ENCODE data around the gene TRIAP1. TPM values are rescaled to one million over a fixed set of nuclear protein-coding genes. Genes with fewer than 3 reads are reported as not detected.
"Not testable (repeated sequence)": the region's sequence is repeated elsewhere in the genome, so short reads cannot be mapped to it uniquely, and the experiment has no call there.

The TRIAP1 gene
- total RNA-seq, 2 experiments from 2014 or later, result 56.8 to 59.2 TPM

- not testable (repeated sequence) for H3K27me3 Mint-ChIP-seq (ENCODE audit: low read depth); H3K9me3 Mint-ChIP-seq; DNase-seq
- Mint-ChIP-seq H3K4me1 (ENCODE audit: low read depth) (peaks cover 45% of the 10 kb centered on the region), H3K4me3 (peak overlapping the region; percentile 95), H3K27ac (peak overlapping the region; percentile 95), H3K36me3 (ENCODE audit: low read depth) (peaks cover 30% of the 10 kb centered on the region)
- CTCF ChIA-PET, result interaction anchor here (1.3 to 2.2 kb wide), 2 partner anchors 11 to 12 kb away, joined by 5 read pairs; no protein-coding TSS in a partner anchor
- intact Hi-C loops (cut with micrococcal nuclease), result loop anchor here (1.0 to 2.0 kb wide), 3 partner anchors 9 to 50 kb away; partner anchors contain the start of genes COX6A1, DYNLL1 and SRSF9
These were observed 627 bp upstream of the TRIAP1 start for GRCh38 chr12:120446844-120447178.

GRCh38 chr12:120444676-120445075 lies 1.5 kb downstream of the TRIAP1 start:
- peak overlapping the region; percentile 95 for H3K4me3 Mint-ChIP-seq
- no peaks in the 10 kb centered on the region for H3K9me3 Mint-ChIP-seq
- CTCF ChIA-PET, result interaction anchor here (0.9 to 2.0 kb wide), 4 partner anchors 24 to 77 kb away, joined by 3 to 5 read pairs (median 4); partner anchors contain the start of gene SRSF9
- intact Hi-C loops (cut with micrococcal nuclease), result no loop called here
- peaks cover 38% of the 10 kb centered on the region for H3K36me3 Mint-ChIP-seq (ENCODE audit: low read depth)
- H3K27ac Mint-ChIP-seq, result peak overlapping the region; percentile 95
- no peak for DNase-seq
- H3K4me1 Mint-ChIP-seq (ENCODE audit: low read depth), result peaks cover 56% of the 10 kb centered on the region
- no peaks in the 10 kb centered on the region for H3K27me3 Mint-ChIP-seq (ENCODE audit: low read depth)

- Mint-ChIP-seq H3K4me3 (peak overlapping the region; percentile 42), H3K36me3 (ENCODE audit: low read depth) (peaks cover 27% of the 10 kb centered on the region), H3K9me3 (no peaks in the 10 kb centered on the region), H3K27ac (peak overlapping the region; percentile 75), H3K27me3 (ENCODE audit: low read depth) (no peaks in the 10 kb centered on the region), H3K4me1 (ENCODE audit: low read depth) (peaks cover 34% of the 10 kb centered on the region)
- CTCF ChIA-PET, result interaction anchor here (0.6 to 3.1 kb wide), 14 partner anchors 10 to 212 kb away, joined by 3 to 15 read pairs (median 5); partner anchors contain the start of genes DYNLL1 and SRSF9
- intact Hi-C loops (cut with micrococcal nuclease), result loop anchor here (1.0 to 10.0 kb wide), 7 partner anchors 27 to 322 kb away; partner anchors contain the start of genes MLEC, RAB35 and UNC119B
- DNase-seq, result peak; percentile 87
These were observed 6.4 kb downstream of the TRIAP1 start for GRCh38 chr12:120439646-120440247.

- Mint-ChIP-seq H3K36me3 (ENCODE audit: low read depth) (peaks cover 22% of the 10 kb centered on the region), H3K9me3 (no peaks in the 10 kb centered on the region), H3K4me3 (peak overlapping the region; percentile 92), H3K27me3 (ENCODE audit: low read depth) (no peaks in the 10 kb centered on the region), H3K4me1 (ENCODE audit: low read depth) (peaks cover 24% of the 10 kb centered on the region), H3K27ac (peak overlapping the region; percentile 93)
- no peak for DNase-seq
- intact Hi-C loops (cut with micrococcal nuclease), result loop anchor here (1.0 to 10.0 kb wide), 15 partner anchors 8 to 321 kb away; partner anchors contain the start of genes DYNLL1, GATC, MLEC and POP5
- CTCF ChIA-PET, result interaction anchor here (0.6 to 3.1 kb wide), 16 partner anchors 9 to 1222 kb away, joined by 3 to 15 read pairs (median 4); partner anchors contain the start of gene SRSF9
These were observed 7.5 kb downstream of the TRIAP1 start for GRCh38 chr12:120438495-120439198.

GRCh38 chr12:120437735-120438494 lies 8.3 kb downstream of the TRIAP1 start, which contains the start of gene COX6A1:
Gene COX6A1 (plus strand): TSS chr12:120438113. CDS start chr12:120438127, 14 bp downstream.
- Mint-ChIP-seq H3K4me1 (ENCODE audit: low read depth) (peaks cover 22% of the 10 kb centered on the region), H3K36me3 (ENCODE audit: low read depth) (peaks cover 18% of the 10 kb centered on the region), H3K9me3 (no peaks in the 10 kb centered on the region), H3K4me3 (peak within 1 kb of the TSS; percentile 92), H3K27ac (peak within 1 kb of the TSS; percentile 93), H3K27me3 (ENCODE audit: low read depth) (no peaks in the 10 kb centered on the region)
- CTCF ChIA-PET, result interaction anchor here (0.6 to 3.1 kb wide), 12 partner anchors 8 to 793 kb away, joined by 3 to 15 read pairs (median 4); partner anchors contain the start of gene SRSF9
- DNase-seq, result peak; percentile 99
- intact Hi-C loops (cut with micrococcal nuclease), result loop anchor here (1.0 to 10.0 kb wide), 14 partner anchors 8 to 321 kb away; partner anchors contain the start of genes DYNLL1, GATC, MLEC and POP5

GRCh38 chr12:120432772-120433525 lies 13.2 kb downstream of the TRIAP1 start:
- Mint-ChIP-seq H3K9me3 (no peaks in the 10 kb centered on the region), H3K4me1 (ENCODE audit: low read depth) (peaks cover 3% of the 10 kb centered on the region), H3K27me3 (ENCODE audit: low read depth) (no peaks in the 10 kb centered on the region), H3K36me3 (ENCODE audit: low read depth) (no peaks in the 10 kb centered on the region), H3K27ac (no peak overlapping the region), H3K4me3 (no peak overlapping the region)
- no peak for DNase-seq
- CTCF ChIA-PET, result interaction anchor here (0.9 to 3.0 kb wide), 3 partner anchors 40 to 76 kb away, joined by 3 to 7 read pairs (median 7); no protein-coding TSS in a partner anchor
- intact Hi-C loops (cut with micrococcal nuclease), result loop anchor here (10.0 kb wide), 1 partner anchor 208 kb away; no protein-coding TSS in a partner anchor

GRCh38 chr12:120429368-120429767 lies 16.8 kb downstream of the TRIAP1 start:
- Mint-ChIP-seq H3K27ac (no peak overlapping the region), H3K27me3 (ENCODE audit: low read depth) (no peaks in the 10 kb centered on the region), H3K4me3 (no peak overlapping the region), H3K9me3 (no peaks in the 10 kb centered on the region), H3K4me1 (ENCODE audit: low read depth) (peaks cover 3% of the 10 kb centered on the region), H3K36me3 (ENCODE audit: low read depth) (no peaks in the 10 kb centered on the region)
- intact Hi-C loops (cut with micrococcal nuclease), result no loop called here
- CTCF ChIA-PET, result interaction anchor here (0.8 to 4.7 kb wide), 14 partner anchors 8 to 127 kb away, joined by 3 to 26 read pairs (median 4); partner anchors contain the start of genes COX6A1, PLA2G1B and SIRT4
- DNase-seq, result no peak

GRCh38 chr12:120428597-120429229 lies 17.5 kb downstream of the TRIAP1 start:
- no peak overlapping the region for H3K27ac Mint-ChIP-seq
- H3K36me3 Mint-ChIP-seq (ENCODE audit: low read depth), result no peaks in the 10 kb centered on the region
- H3K9me3 Mint-ChIP-seq, result no peaks in the 10 kb centered on the region
- no peaks in the 10 kb centered on the region for H3K27me3 Mint-ChIP-seq (ENCODE audit: low read depth)
- CTCF ChIA-PET, result interaction anchor here (0.7 to 4.7 kb wide), 11 partner anchors 9 to 132 kb away, joined by 3 to 26 read pairs (median 3); partner anchors contain the start of genes COX6A1, PLA2G1B and SIRT4
- H3K4me1 Mint-ChIP-seq (ENCODE audit: low read depth), result peaks cover 3% of the 10 kb centered on the region
- no peak overlapping the region for H3K4me3 Mint-ChIP-seq
- intact Hi-C loops (cut with micrococcal nuclease), result no loop called here
- DNase-seq, result no peak

- no peak for DNase-seq
- Mint-ChIP-seq H3K27me3 (ENCODE audit: low read depth) (no peaks in the 10 kb centered on the region), H3K4me1 (ENCODE audit: low read depth) (peaks cover 3% of the 10 kb centered on the region), H3K27ac (no peak overlapping the region), H3K9me3 (no peaks in the 10 kb centered on the region), H3K4me3 (no peak overlapping the region), H3K36me3 (ENCODE audit: low read depth) (no peaks in the 10 kb centered on the region)
- intact Hi-C loops (cut with micrococcal nuclease), result no loop called here
- CTCF ChIA-PET, result no interaction called here
These were observed 20.4 kb downstream of the TRIAP1 start for GRCh38 chr12:120425797-120426196.

GRCh38 chr12:120422892-120423456 lies 23.2 kb downstream of the TRIAP1 start:
- Mint-ChIP-seq H3K27ac (no peak overlapping the region), H3K4me3 (no peak overlapping the region)

More at GRCh38 chr12:120422892-120423456, 23.2 kb downstream of the TRIAP1 start:
- Mint-ChIP-seq H3K27me3 (ENCODE audit: low read depth) (no peaks in the 10 kb centered on the region), H3K9me3 (no peaks in the 10 kb centered on the region), H3K36me3 (ENCODE audit: low read depth) (no peaks in the 10 kb centered on the region), H3K4me1 (ENCODE audit: low read depth) (no peaks in the 10 kb centered on the region)
- DNase-seq, result no peak
- intact Hi-C loops (cut with micrococcal nuclease), result no loop called here
- CTCF ChIA-PET, result interaction anchor here (0.5 to 1.0 kb wide), 2 partner anchors 66 to 125 kb away, joined by 3 to 5 read pairs; no protein-coding TSS in a partner anchor

All from activated naive CD4-positive, alpha-beta T cell treated with anti-CD3 and anti-CD28 coated beads for 36 hours (primary cell).